HCT116 (cell line): ENCODE measurements around the gene CASK.

Experiments used
- CBX3 ChIP-seq: IDR thresholded peaks from 2 replicates; pipeline ENCODE4 v1.6.1; 2012; ENCODE audit warnings: low read depth
- CTCF ChIP-seq, 3 experiments: fragments of 200-600 bp in 1 of 3; sonication (generic) in 1 of 3; IDR thresholded peaks in 2 of 3; conservative IDR thresholded peaks in 1 of 3; 2 replicates each; pipeline ENCODE4 v1.5.1; 2012 to 2017; ENCODE audit warnings: low read depth in 2 of 3, low read length in 2 of 3, antibody characterized with exemption in 1 of 3, borderline replicate concordance in 1 of 3, control low read depth in 1 of 3, mild to moderate bottlenecking in 1 of 3, mixed read lengths in 1 of 3, mixed run types in 1 of 3, moderate library complexity in 1 of 3; ENCODE audit not compliant: insufficient read depth in 1 of 3
- EZH2 ChIP-seq: fragments of 200-600 bp; sonication (generic); IDR thresholded peaks from 2 replicates; pipeline ENCODE4 v1.6.1; 2017; ENCODE audit warnings: antibody characterized with exemption, mixed run types
- EZH2phosphoT487 ChIP-seq: fragments of 200-600 bp; IDR thresholded peaks from 2 replicates; pipeline ENCODE4 v1.6.1; 2018; ENCODE audit warnings: antibody characterized with exemption, borderline replicate concordance
- FOSL1 ChIP-seq: IDR thresholded peaks from 2 replicates; pipeline ENCODE4 v1.6.1; 2012; ENCODE audit warnings: low read depth
- MAX ChIP-seq: IDR thresholded peaks from 2 replicates; pipeline ENCODE4 v1.6.1; 2012
- POLR2A ChIP-seq: IDR thresholded peaks from 2 replicates; pipeline ENCODE4 v1.7.0; 2011; ENCODE audit warnings: borderline replicate concordance; ENCODE audit not compliant: insufficient read depth, insufficient read length; ENCODE audit errors: extremely low read depth
- POLR2AphosphoS5 ChIP-seq: IDR thresholded peaks from 2 replicates; pipeline ENCODE4 v1.6.1; 2011; ENCODE audit warnings: mild to moderate bottlenecking, low read depth, low read length, moderate library complexity
- RAD21 ChIP-seq: IDR thresholded peaks from 2 replicates; pipeline ENCODE4 v1.6.1; 2012; ENCODE audit warnings: low read depth, mild to moderate bottlenecking
- REST ChIP-seq: IDR thresholded peaks from 2 replicates; pipeline ENCODE4 v1.6.1; 2012; ENCODE audit warnings: low read depth
- SRF ChIP-seq: IDR thresholded peaks from 2 replicates; pipeline ENCODE4 v1.6.1; 2012; ENCODE audit warnings: low read depth
- TCF7L2 ChIP-seq: IDR thresholded peaks from 2 replicates; pipeline ENCODE4 v1.7.0; 2011; ENCODE audit warnings: borderline replicate concordance, inconsistent platforms; ENCODE audit not compliant: insufficient read depth, insufficient read length; ENCODE audit errors: extremely low read depth
- YY1 ChIP-seq: IDR thresholded peaks from 2 replicates; pipeline ENCODE4 v1.6.1; 2011; ENCODE audit warnings: low read length, low read depth, moderate library complexity, mild to moderate bottlenecking; ENCODE audit not compliant: insufficient replicate concordance; ENCODE audit errors: extremely low read depth

GRCh38 chrX:41474726-41475100, 448.6 kb downstream of the CASK start:
- TF ChIP-seq TCF7L2 = no peak
- no peak for TF ChIP-seq POLR2A
- TF ChIP-seq CTCF (IDR thresholded peaks at IDR 0.05 in 2 of 3, conservative IDR thresholded peaks at IDR 0.05 in 1 of 3; ENCODE audit: borderline replicate concordance in 1 of 3, insufficient read depth in 1 of 3, low read depth in 2 of 3, low read length in 2 of 3) = no peak
- no peak for TF ChIP-seq SRF
- no peak for TF ChIP-seq POLR2AphosphoS5
- no peak for TF ChIP-seq CBX3
- no peak for TF ChIP-seq YY1
- no peak for TF ChIP-seq EZH2
- TF ChIP-seq RAD21 = no peak
- TF ChIP-seq FOSL1 = no peak
- no peak for TF ChIP-seq EZH2phosphoT487
- TF ChIP-seq REST = no peak
- TF ChIP-seq MAX = no peak
